HG03139 (cell line): ENCODE data around the gene CA5B.
"Not testable (repeated sequence)": the region's sequence is repeated elsewhere in the genome, so short reads cannot be mapped to it uniquely, and the experiment has no call there.

Source experiments
- ATAC-seq: cut with Tn5 transposase; IDR thresholded peaks from one replicate; pipeline ENCODE4 v1.9.1; 2021; ENCODE audit not compliant: unreplicated experiment

The CA5B gene

GRCh38 chrX:15747626-15748173 is 9.6 kb downstream of the CA5B start:
- ATAC-seq, result no peak

GRCh38 chrX:15748841-15749240 is 10.8 kb downstream of the CA5B start:
- ATAC-seq, result no peak

GRCh38 chrX:15749642-15750610 is 11.9 kb downstream of the CA5B start:
- peak; percentile 84 for ATAC-seq

GRCh38 chrX:15750611-15751154 is 12.6 kb downstream of the CA5B start:
- ATAC-seq, result no peak

GRCh38 chrX:15751155-15751819 is 13.2 kb downstream of the CA5B start:
- no peak for ATAC-seq

- ATAC-seq, result no peak
Measured at GRCh38 chrX:15755091-15755490, 17.0 kb downstream of the CA5B start.

- ATAC-seq, result no peak
Measured at GRCh38 chrX:15758140-15758539, 20.1 kb downstream of the CA5B start.

GRCh38 chrX:15759886-15760285 is 21.8 kb downstream of the CA5B start:
- ATAC-seq, result not testable (repeated sequence)

- no peak for ATAC-seq
Measured at GRCh38 chrX:15761564-15762191, 23.6 kb downstream of the CA5B start.

GRCh38 chrX:15769300-15769954 is 31.4 kb downstream of the CA5B start:
- ATAC-seq, result no peak

GRCh38 chrX:15781961-15782699 is 44.1 kb downstream of the CA5B start:
- ATAC-seq, result peak; percentile 69

- ATAC-seq, result no peak
Measured at GRCh38 chrX:15785176-15785750, 47.2 kb downstream of the CA5B start.

- no peak for ATAC-seq
Measured at GRCh38 chrX:15786915-15787314, 48.8 kb downstream of the CA5B start.

- peak; percentile 92 for ATAC-seq
Measured at GRCh38 chrX:15789979-15790768, 52.1 kb downstream of the CA5B start, which contains the start of gene ZRSR2. TSS of gene ZRSR2 (plus strand) at chrX:15790484. CDS start at chrX:15790496, 12 bp downstream.

GRCh38 chrX:15790769-15791290 is 52.8 kb downstream of the CA5B start:
- ATAC-seq, result peak; percentile 25

GRCh38 chrX:15797707-15798106 is 59.6 kb downstream of the CA5B start:
- no peak for ATAC-seq

- no peak for ATAC-seq
Measured at GRCh38 chrX:15804563-15804962, 66.5 kb downstream of the CA5B start.

GRCh38 chrX:15808254-15808653 is 70.2 kb downstream of the CA5B start:
- no peak for ATAC-seq
